Tibial artery (tissue), 4 donors: ENCODE measurements around the gene CPLANE2.

Experiments used
- DNase-seq, 2 donors: peaks; one replicate each; pipeline ENCODE4 v3.0.0-alpha.2; 2019
- H3K27ac ChIP-seq, 2 donors: fragments of 200-600 bp; sonication (generic) in 1 of 2; 1 replicate in 1 of 2; 2 replicates in 1 of 2; pipeline ENCODE4 v1.5.1; 2018 to 2019; ENCODE audit warnings: mild to moderate bottlenecking in 1 of 2
- H3K27me3 ChIP-seq, 2 donors: fragments of 200-600 bp; sonication (generic) in 1 of 2; one replicate each; pipeline versions ENCODE4 v1.5.1 to v1.6.0; 2016 to 2019
- H3K36me3 ChIP-seq, 3 donors: fragments of 200-600 bp; sonication (generic) in 2 of 3; one replicate each; pipeline ENCODE4 v1.5.1; 2016 to 2019; ENCODE audit warnings: mild to moderate bottlenecking in 2 of 3
- H3K4me1 ChIP-seq, 4 donors: fragments of 200-600 bp; sonication (generic) in 2 of 4; 1 replicate in 3 of 4; 2 replicates in 1 of 4; pipeline ENCODE4 v1.5.1; 2016 to 2019
- H3K4me3 ChIP-seq, 2 donors: fragments of 200-600 bp; sonication (generic) in 1 of 2; 1 replicate in 1 of 2; 2 replicates in 1 of 2; pipeline ENCODE4 v1.5.1; 2018 to 2019; ENCODE audit warnings: mild to moderate bottlenecking in 2 of 2
- H3K9me3 ChIP-seq, 3 donors: fragments of 200-600 bp; sonication (generic) in 1 of 3; one replicate each; pipeline ENCODE4 v1.5.1; 2016 to 2019
- intact Hi-C: fragments of 100-400 bp; cut with DNase I; formaldehyde crosslinking; loops from one replicate; pipeline ENCODE4 v1.15.0; 2023; ENCODE audit warnings: low total_unique reads
- TF ChIP-seq, protein P1 (sequence below), 2 experiments: fragments of 200-600 bp in 1 of 2; fragments of 450-650 bp in 1 of 2; IDR thresholded peaks; one replicate each; pipeline ENCODE4 v1.5.1; 2017 to 2019; ENCODE audit warnings: antibody characterized with exemption in 2 of 2, mild to moderate bottlenecking in 1 of 2, moderate library complexity in 1 of 2

The CPLANE2 gene

DNA sequence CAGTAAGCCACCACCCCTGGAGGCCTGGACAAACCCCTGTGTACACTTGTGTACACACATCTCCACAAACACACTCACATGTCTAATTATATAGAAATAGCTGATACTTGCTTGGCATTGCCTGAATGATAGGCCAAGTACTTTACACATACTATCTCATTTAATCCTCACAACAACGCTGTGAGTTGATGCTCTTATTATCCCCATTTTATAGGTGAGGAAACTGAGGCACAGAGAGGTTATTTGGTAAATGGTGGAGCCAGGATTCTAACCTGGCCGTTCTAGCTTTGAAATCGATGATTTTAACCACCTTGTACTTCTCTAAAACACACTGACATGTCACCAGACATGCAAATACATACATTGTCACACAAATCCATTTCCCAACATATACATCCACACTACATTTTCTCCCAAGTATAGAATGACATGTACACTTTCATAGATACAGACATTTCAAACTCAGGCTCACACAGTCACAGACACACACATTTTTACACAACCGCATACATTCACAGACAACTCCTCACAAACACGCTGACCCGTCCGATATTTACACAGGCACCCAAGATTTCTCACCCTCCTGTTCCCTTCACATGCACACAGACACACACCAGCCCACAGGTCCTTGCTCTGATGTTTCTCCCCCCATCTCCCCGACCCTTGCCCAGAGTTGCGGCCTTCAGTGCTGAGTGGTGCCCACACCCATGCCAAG lies 27.7 kb downstream of the CPLANE2 start:
- H3K4me1 ChIP-seq: peaks cover 0 to 41% (median 11%) of the 10 kb centered on the region in 4 donors
- H3K9me3 ChIP-seq: no peaks in the 10 kb centered on the region
- intact Hi-C loops: loop anchor here (10.0 kb wide), 1 partner anchor 156 kb away; the partner anchor contains the start of gene SZRD1
- H3K27me3 ChIP-seq: no peaks in the 10 kb centered on the region
- DNase-seq: no peak
- no peak overlapping the region for H3K27ac ChIP-seq
- TF ChIP-seq, protein P1, sequence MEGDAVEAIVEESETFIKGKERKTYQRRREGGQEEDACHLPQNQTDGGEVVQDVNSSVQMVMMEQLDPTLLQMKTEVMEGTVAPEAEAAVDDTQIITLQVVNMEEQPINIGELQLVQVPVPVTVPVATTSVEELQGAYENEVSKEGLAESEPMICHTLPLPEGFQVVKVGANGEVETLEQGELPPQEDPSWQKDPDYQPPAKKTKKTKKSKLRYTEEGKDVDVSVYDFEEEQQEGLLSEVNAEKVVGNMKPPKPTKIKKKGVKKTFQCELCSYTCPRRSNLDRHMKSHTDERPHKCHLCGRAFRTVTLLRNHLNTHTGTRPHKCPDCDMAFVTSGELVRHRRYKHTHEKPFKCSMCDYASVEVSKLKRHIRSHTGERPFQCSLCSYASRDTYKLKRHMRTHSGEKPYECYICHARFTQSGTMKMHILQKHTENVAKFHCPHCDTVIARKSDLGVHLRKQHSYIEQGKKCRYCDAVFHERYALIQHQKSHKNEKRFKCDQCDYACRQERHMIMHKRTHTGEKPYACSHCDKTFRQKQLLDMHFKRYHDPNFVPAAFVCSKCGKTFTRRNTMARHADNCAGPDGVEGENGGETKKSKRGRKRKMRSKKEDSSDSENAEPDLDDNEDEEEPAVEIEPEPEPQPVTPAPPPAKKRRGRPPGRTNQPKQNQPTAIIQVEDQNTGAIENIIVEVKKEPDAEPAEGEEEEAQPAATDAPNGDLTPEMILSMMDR (IDR thresholded peaks at IDR 0.05): no peak
- H3K36me3 ChIP-seq: no peaks in the 10 kb centered on the region
- no peak overlapping the region for H3K4me3 ChIP-seq

DNA sequence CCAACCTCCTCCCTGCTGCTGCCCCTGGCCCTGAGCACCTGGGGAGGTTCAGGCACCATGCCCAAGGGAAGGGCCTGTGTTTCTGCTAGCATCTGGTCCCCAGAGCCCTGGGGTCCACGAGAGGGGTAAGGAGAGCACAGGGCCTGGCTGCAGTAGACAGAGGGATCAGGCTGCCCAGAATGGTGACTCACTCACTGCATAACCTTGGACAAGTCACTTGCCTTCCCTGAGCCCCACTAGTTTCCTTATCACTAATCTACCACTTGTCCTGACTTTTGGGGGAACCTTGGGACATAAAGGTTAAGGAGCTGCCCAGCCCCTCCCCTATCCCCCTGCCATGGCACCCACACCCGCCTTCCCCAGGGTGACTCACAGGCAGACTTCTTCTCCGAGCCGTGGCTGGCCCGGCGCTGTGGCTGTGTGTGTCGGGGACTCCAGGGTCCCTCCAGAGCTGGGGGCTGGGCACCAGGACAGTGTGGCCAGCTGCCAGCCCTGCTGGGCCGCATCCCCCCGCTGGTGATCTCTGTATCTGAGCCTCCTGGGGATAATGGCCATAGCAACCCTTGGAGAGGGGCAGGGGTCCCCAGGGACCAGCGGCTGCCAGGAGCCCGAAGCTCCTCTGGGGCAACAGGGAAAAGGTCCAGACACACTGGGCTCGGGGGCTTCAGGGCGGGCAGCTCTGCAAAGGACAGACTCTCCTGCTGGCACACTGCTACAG lies 28.6 kb downstream of the CPLANE2 start:
- TF ChIP-seq, protein P1 (IDR thresholded peaks at IDR 0.05): no peak
- intact Hi-C loops: loop anchor here (10.0 kb wide), 1 partner anchor 156 kb away; the partner anchor contains the start of gene SZRD1
- DNase-seq: no peak
- H3K27me3 ChIP-seq: no peaks in the 10 kb centered on the region
- H3K4me3 ChIP-seq: no peak overlapping the region
- H3K9me3 ChIP-seq: no peaks in the 10 kb centered on the region
- peaks cover 0 to 41% (median 11%) of the 10 kb centered on the region in 4 donors for H3K4me1 ChIP-seq
- H3K36me3 ChIP-seq: no peaks in the 10 kb centered on the region
- H3K27ac ChIP-seq: no peak overlapping the region

DNA sequence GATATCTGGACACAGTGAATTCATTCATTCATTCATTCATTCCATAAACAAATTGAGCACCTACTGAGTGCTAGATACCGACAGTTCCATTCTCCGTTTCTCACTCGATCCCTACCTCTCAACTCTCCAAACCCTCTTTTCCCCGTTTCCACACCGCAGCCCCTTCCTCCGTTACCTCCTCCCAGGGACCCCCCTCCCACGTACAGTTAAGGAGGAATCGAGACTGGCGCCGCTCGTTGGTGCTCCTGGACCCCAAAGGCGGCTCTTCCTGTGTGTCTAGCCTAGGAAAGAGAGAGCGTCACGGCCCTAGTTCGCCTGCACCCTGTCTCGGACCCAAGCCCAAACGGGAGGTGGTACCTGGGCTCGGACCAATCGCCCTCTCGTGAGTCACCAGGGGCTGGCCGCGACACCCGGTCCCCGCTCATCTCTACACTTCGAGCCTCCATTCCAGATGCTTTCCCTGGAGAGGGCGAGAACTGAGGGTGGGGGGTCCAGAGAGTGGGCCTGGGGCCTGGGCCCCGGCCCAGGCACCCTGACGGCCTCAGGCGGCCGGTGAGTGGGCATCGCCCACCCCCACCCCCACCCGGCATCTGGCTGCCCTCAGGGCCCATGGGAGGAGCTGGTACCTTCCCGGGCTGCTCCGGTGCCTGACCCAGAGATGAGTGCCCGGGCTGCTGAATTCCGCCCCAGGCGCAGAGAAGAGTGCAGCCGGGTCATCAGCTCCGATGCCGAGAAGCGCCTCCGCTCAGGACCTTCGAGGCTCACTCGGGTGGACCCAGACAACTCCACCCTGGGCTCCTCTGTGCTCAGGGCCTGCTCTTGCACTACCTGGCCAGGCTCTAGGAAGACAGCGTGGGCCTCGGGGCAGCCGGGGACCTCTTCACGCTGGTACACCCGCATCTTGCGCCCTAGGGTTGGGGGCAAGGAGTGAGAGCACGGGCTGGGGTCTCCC lies 29.4 kb downstream of the CPLANE2 start:
- DNase-seq: no peak
- Histone ChIP-seq H3K36me3 (peaks cover 0 to 3% (median 0%) of the 10 kb centered on the region in 3 donors), H3K4me3 (peak overlapping the region; percentile 53 to 68), H3K27me3 (no peaks in the 10 kb centered on the region), H3K9me3 (no peaks in the 10 kb centered on the region), H3K4me1 (peaks cover 0 to 41% (median 11%) of the 10 kb centered on the region in 4 donors), H3K27ac (peak overlapping the region; percentile 68 to 83)
- TF ChIP-seq, protein P1 (IDR thresholded peaks at IDR 0.05): no peak
- intact Hi-C loops: loop anchor here (10.0 kb wide), 1 partner anchor 157 kb away; the partner anchor contains the start of gene SZRD1

DNA sequence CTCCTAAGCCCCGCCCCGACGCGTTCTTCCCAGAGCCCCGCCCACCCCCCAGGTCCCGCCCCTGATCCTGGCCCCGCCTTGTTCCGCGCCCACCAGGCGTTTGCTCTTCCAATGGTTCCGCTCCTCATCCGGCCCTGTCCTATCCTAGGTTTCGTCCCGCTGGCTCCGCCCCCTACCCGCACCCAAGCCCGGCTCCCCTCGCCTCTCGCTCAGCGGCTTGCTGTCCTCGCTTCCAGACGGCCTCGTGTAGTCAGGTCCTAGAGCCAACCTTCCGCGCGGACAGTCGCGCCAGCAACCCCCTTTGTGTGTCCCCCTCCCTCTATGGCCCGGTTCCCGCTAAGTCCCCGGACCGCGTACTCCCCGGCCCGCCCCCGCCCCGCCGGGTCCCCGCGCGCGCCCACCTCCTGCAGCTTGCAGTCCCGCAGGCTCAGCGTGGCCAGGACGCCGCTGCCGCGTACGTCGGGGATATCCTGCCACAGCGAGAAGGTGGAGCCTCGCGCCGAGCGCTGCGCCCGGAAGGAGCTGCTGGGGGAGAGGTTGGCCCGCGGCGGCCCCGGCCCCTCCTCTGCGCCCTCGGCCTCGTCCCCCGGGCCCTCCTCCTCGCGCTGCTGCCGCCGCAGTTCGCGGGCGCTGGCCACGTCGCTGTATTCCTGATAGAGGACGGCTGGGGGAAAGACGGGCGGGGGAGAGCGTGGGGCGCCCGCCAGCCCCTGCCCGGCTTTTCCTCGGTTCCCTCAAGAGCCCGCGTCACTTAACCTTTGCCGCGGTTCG lies 30.3 kb downstream of the CPLANE2 start:
- intact Hi-C loops: loop anchor here (10.0 kb wide), 1 partner anchor 158 kb away; the partner anchor contains the start of gene SZRD1
- H3K4me3 ChIP-seq: peak overlapping the region; percentile 53 to 68
- no peaks in the 10 kb centered on the region for H3K27me3 ChIP-seq
- H3K9me3 ChIP-seq: no peaks in the 10 kb centered on the region
- TF ChIP-seq, protein P1 (IDR thresholded peaks at IDR 0.05): no peak
- DNase-seq: peak; percentile 97 to 99
- peak overlapping the region; percentile 68 to 83 for H3K27ac ChIP-seq
- peaks cover 0 to 41% (median 11%) of the 10 kb centered on the region in 4 donors for H3K4me1 ChIP-seq
- H3K36me3 ChIP-seq: peaks cover 0 to 12% (median 0%) of the 10 kb centered on the region in 3 donors
